ENCODE data around the gene AIFM3.

DNA sequence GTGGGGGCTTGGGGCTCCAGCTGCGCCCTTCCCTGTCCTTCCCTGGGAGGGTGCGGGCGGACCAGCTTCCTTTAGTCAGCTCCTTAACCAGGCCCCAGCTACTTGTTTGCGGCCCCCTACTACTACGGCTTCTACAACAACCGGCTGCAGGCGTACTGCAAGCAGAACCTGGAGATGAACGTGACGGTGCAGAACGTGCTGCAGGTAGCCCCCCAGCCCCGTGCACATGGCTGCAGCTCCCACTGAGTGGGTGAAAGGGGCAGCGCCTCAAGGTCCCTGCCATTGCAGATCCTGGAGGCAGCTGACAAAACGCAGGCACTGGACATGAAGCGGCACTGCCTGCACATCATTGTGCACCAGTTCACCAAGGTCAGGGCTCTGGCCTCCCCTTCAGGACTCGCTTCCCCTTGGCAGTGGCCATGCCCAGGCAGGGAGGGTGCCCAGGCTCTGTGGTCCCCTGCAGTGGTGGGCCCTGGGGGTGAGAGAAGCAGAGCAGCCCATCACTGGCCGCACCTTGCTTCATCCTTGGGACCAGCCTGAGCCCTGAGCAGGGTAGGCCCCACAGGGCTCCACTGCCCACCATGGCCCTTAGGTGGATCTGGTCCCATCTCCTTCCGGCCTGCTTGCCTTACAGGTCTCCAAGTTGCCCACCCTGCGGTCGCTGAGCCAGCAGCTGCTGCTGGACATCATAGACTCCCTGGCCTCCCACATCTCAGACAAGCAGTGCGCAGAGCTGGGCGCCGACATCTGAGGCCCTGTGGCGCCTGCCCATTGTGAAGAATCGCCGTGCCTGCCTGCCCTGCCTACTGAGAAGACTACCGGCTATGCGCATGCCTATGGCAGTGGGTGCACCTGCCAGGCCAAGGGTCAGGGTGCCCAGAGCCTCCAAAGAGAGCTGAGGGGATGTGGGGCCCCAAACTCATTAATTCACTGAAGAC is 29.8 kb downstream of the AIFM3 start:
- no peak for TF ChIP-seq POLR2A (IDR thresholded peaks at IDR 0.05; ENCODE audit: low read length)
- no peak for TF ChIP-seq GATA1 (IDR thresholded peaks at IDR 0.05; ENCODE audit: low read depth, low read length)
